GM19099 (cell line): ENCODE data around the gene CUX1.

ENCODE experiments used
- POLR2A ChIP-seq: IDR thresholded peaks from 3 replicates; pipeline ENCODE4 v1.6.1; 2011; ENCODE audit warnings: low read depth; ENCODE audit not compliant: insufficient read length; ENCODE audit errors: extremely low read depth

Gene CUX1

GRCh38 chr7:102175423-102176170 lies 358.2 kb downstream of the CUX1 start:
- no peak for TF ChIP-seq POLR2A

- TF ChIP-seq POLR2A: no peak
Observed at GRCh38 chr7:102178410-102178809, 361.0 kb downstream of the CUX1 start.

GRCh38 chr7:102180727-102181126 lies 363.3 kb downstream of the CUX1 start:
- TF ChIP-seq POLR2A: no peak

GRCh38 chr7:102181517-102181916 lies 364.1 kb downstream of the CUX1 start:
- no peak for TF ChIP-seq POLR2A

- TF ChIP-seq POLR2A: no peak
Observed at GRCh38 chr7:102182016-102182415, 364.6 kb downstream of the CUX1 start.

- TF ChIP-seq POLR2A: no peak
Observed at GRCh38 chr7:102184303-102184702, 366.9 kb downstream of the CUX1 start.

GRCh38 chr7:102185796-102186195 lies 368.4 kb downstream of the CUX1 start:
- TF ChIP-seq POLR2A: no peak

- TF ChIP-seq POLR2A: no peak
Observed at GRCh38 chr7:102186306-102186705, 368.9 kb downstream of the CUX1 start.

- no peak for TF ChIP-seq POLR2A
Observed at GRCh38 chr7:102188746-102189145, 371.3 kb downstream of the CUX1 start.

- TF ChIP-seq POLR2A: no peak
Observed at GRCh38 chr7:102189756-102190155, 372.3 kb downstream of the CUX1 start.

- TF ChIP-seq POLR2A: no peak
Observed at GRCh38 chr7:102190776-102191350, 373.4 kb downstream of the CUX1 start.

- no peak for TF ChIP-seq POLR2A
Observed at GRCh38 chr7:102191556-102192379, 374.3 kb downstream of the CUX1 start.

- TF ChIP-seq POLR2A: no peak
Observed at GRCh38 chr7:102192790-102193189, 375.4 kb downstream of the CUX1 start.

GRCh38 chr7:102193806-102194205 lies 376.4 kb downstream of the CUX1 start:
- no peak for TF ChIP-seq POLR2A

GRCh38 chr7:102195361-102195760 lies 377.9 kb downstream of the CUX1 start:
- no peak for TF ChIP-seq POLR2A

- no peak for TF ChIP-seq POLR2A
Observed at GRCh38 chr7:102196028-102196427, 378.6 kb downstream of the CUX1 start.
